ENCODE measurements around the gene GPRIN1.

Gene GPRIN1

DNA sequence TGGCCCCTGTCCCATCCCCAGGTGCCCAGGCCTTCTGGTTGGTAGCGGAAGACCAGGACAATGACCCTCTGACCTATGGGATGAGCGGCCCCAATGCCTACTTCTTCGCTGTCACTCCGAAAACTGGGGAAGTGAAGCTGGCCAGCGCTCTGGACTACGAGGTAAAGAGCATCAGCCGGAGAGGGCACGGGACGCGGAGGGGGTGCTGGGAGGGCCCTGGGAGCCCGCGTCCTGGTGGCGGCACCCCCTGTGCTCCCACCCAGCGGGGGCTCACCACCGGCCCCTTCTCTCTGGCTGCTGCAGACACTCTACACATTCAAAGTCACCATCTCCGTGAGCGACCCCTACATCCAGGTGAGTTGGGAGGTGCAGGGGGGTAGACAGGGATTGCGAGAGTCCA, 41.3 kb downstream of the GPRIN1 start:
- H3K4me3 ChIP-seq (ENCODE audit: low read length), result no peak overlapping the region
- H3K9me2 ChIP-seq (replicated peaks; ENCODE audit: control insufficient read depth, low read length), result no peaks in the 10 kb centered on the region
- no peaks in the 10 kb centered on the region for H3K79me2 ChIP-seq (ENCODE audit: control insufficient read depth, low read length)
- H3K9me3 ChIP-seq (ENCODE audit: control insufficient read depth, insufficient read depth, low read length), result no peaks in the 10 kb centered on the region
- H3K4me2 ChIP-seq (ENCODE audit: low read length), result no peak overlapping the region
- TF ChIP-seq EZH2phosphoT487 (IDR thresholded peaks at IDR 0.05; ENCODE audit: borderline replicate concordance, low read length), result no peak
- TF ChIP-seq, protein P1, sequence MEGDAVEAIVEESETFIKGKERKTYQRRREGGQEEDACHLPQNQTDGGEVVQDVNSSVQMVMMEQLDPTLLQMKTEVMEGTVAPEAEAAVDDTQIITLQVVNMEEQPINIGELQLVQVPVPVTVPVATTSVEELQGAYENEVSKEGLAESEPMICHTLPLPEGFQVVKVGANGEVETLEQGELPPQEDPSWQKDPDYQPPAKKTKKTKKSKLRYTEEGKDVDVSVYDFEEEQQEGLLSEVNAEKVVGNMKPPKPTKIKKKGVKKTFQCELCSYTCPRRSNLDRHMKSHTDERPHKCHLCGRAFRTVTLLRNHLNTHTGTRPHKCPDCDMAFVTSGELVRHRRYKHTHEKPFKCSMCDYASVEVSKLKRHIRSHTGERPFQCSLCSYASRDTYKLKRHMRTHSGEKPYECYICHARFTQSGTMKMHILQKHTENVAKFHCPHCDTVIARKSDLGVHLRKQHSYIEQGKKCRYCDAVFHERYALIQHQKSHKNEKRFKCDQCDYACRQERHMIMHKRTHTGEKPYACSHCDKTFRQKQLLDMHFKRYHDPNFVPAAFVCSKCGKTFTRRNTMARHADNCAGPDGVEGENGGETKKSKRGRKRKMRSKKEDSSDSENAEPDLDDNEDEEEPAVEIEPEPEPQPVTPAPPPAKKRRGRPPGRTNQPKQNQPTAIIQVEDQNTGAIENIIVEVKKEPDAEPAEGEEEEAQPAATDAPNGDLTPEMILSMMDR (IDR thresholded peaks at IDR 0.05; ENCODE audit: low read depth, low read length, poor library complexity, severe bottlenecking), result no peak
- no peak overlapping the region for H3K27ac ChIP-seq (ENCODE audit: low read depth, low read length)
- H3K36me3 ChIP-seq (ENCODE audit: control insufficient read depth, low read length), result no peaks in the 10 kb centered on the region
- no peaks in the 10 kb centered on the region for H4K20me1 ChIP-seq (ENCODE audit: control insufficient read depth, insufficient read depth, low read depth, low read length)
- no peaks in the 10 kb centered on the region for H3K4me1 ChIP-seq (ENCODE audit: control insufficient read depth, low read length)
- H3K27me3 ChIP-seq (ENCODE audit: control insufficient read depth, low read length), result no peaks in the 10 kb centered on the region
- no peaks in the 10 kb centered on the region for H3F3A ChIP-seq (ENCODE audit: control insufficient read depth, insufficient read depth)

DNA sequence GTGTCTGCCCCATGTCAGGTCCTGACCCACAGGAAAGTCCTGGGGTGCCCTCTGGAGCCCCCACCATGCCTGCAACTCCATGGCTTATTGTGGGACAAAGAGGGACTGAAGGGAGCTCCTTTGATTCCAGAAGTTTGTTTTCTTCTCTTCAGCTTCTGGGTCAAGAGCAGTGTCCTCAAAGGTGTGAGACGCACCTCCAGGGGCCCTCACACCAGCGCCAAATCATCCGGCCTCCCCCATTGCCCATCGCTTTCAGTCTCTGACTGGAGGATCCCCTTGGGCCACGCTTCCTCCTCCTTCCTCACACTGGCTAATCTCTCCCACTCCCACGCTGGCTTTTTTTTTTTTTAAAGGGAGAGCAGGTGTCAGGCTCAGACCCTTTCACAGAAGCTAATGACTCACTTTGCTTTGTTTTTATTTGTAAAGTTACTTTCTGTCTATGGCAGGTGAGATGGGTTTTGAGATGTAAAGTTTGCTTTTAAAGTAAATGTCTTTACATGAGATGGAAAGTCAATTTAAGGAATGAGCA, 44.1 kb downstream of the GPRIN1 start:
- Histone ChIP-seq H3K9me2 (replicated peaks; ENCODE audit: control insufficient read depth, low read length) (no peaks in the 10 kb centered on the region), H3K9me3 (ENCODE audit: control insufficient read depth, insufficient read depth, low read length) (no peaks in the 10 kb centered on the region), H3F3A (ENCODE audit: control insufficient read depth, insufficient read depth) (no peaks in the 10 kb centered on the region), H3K27ac (ENCODE audit: low read depth, low read length) (no peak overlapping the region), H3K79me2 (ENCODE audit: control insufficient read depth, low read length) (no peaks in the 10 kb centered on the region), H3K27me3 (ENCODE audit: control insufficient read depth, low read length) (peaks cover 6% of the 10 kb centered on the region), H3K4me1 (ENCODE audit: control insufficient read depth, low read length) (no peaks in the 10 kb centered on the region), H3K4me3 (ENCODE audit: low read length) (no peak overlapping the region), H3K36me3 (ENCODE audit: control insufficient read depth, low read length) (no peaks in the 10 kb centered on the region), H3K4me2 (ENCODE audit: low read length) (no peak overlapping the region), H4K20me1 (ENCODE audit: control insufficient read depth, insufficient read depth, low read depth, low read length) (no peaks in the 10 kb centered on the region)
- TF ChIP-seq EZH2phosphoT487 (IDR thresholded peaks at IDR 0.05; ENCODE audit: borderline replicate concordance, low read length), result no peak
- TF ChIP-seq, protein P1 (IDR thresholded peaks at IDR 0.05; ENCODE audit: low read depth, low read length, poor library complexity, severe bottlenecking), result no peak

DNA sequence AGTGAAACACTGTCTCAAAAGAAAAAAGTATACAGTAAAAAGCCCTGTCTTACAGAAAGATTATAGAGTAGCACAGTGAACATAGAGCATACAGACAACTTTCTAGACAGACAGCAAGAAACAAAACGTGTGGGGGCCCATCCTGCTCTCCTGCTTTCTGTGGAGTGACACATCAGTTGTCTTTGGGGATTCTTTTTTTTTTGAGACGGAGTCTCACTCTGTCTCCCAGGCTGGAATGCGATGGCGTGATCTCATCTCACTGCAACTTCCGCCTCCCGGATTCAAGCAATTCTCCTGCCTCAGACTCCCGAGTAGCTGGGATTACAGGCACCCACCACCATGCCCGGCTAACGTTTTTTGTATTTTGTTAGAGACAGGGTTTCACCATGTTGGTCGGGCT, 46.0 kb downstream of the GPRIN1 start:
- no peak for TF ChIP-seq EZH2phosphoT487 (IDR thresholded peaks at IDR 0.05; ENCODE audit: borderline replicate concordance, low read length)
- TF ChIP-seq, protein P1 (IDR thresholded peaks at IDR 0.05; ENCODE audit: low read depth, low read length, poor library complexity, severe bottlenecking), result no peak
- no peaks in the 10 kb centered on the region for H3K36me3 ChIP-seq (ENCODE audit: control insufficient read depth, low read length)

More for the DNA sequence above, 46.0 kb downstream of the GPRIN1 start:
- Histone ChIP-seq H3K9me3 (ENCODE audit: control insufficient read depth, insufficient read depth, low read length) (no peaks in the 10 kb centered on the region), H3K4me1 (ENCODE audit: control insufficient read depth, low read length) (no peaks in the 10 kb centered on the region), H3K79me2 (ENCODE audit: control insufficient read depth, low read length) (no peaks in the 10 kb centered on the region), H3K4me3 (ENCODE audit: low read length) (no peak overlapping the region), H3K27ac (ENCODE audit: low read depth, low read length) (no peak overlapping the region), H3K27me3 (ENCODE audit: control insufficient read depth, low read length) (peaks cover 7% of the 10 kb centered on the region), H3F3A (ENCODE audit: control insufficient read depth, insufficient read depth) (no peaks in the 10 kb centered on the region), H3K9me2 (replicated peaks; ENCODE audit: control insufficient read depth, low read length) (no peaks in the 10 kb centered on the region), H4K20me1 (ENCODE audit: control insufficient read depth, insufficient read depth, low read depth, low read length) (no peaks in the 10 kb centered on the region), H3K4me2 (ENCODE audit: low read length) (no peak overlapping the region)

Data from DOHH2 (cell line).